ENCODE data around the gene MALAT1.

Gene MALAT1

DNA sequence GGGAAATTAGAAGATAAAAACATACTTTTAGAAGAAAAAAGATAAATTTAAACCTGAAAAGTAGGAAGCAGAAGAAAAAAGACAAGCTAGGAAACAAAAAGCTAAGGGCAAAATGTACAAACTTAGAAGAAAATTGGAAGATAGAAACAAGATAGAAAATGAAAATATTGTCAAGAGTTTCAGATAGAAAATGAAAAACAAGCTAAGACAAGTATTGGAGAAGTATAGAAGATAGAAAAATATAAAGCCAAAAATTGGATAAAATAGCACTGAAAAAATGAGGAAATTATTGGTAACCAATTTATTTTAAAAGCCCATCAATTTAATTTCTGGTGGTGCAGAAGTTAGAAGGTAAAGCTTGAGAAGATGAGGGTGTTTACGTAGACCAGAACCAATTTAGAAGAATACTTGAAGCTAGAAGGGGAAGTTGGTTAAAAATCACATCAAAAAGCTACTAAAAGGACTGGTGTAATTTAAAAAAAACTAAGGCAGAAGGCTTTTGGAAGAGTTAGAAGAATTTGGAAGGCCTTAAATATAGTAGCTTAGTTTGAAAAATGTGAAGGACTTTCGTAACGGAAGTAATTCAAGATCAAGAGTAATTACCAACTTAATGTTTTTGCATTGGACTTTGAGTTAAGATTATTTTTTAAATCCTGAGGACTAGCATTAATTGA lies 1.0 kb downstream of the MALAT1 start:
- TF ChIP-seq, protein P1, sequence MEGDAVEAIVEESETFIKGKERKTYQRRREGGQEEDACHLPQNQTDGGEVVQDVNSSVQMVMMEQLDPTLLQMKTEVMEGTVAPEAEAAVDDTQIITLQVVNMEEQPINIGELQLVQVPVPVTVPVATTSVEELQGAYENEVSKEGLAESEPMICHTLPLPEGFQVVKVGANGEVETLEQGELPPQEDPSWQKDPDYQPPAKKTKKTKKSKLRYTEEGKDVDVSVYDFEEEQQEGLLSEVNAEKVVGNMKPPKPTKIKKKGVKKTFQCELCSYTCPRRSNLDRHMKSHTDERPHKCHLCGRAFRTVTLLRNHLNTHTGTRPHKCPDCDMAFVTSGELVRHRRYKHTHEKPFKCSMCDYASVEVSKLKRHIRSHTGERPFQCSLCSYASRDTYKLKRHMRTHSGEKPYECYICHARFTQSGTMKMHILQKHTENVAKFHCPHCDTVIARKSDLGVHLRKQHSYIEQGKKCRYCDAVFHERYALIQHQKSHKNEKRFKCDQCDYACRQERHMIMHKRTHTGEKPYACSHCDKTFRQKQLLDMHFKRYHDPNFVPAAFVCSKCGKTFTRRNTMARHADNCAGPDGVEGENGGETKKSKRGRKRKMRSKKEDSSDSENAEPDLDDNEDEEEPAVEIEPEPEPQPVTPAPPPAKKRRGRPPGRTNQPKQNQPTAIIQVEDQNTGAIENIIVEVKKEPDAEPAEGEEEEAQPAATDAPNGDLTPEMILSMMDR (IDR thresholded peaks at IDR 0.05; ENCODE audit: poor library complexity, severe bottlenecking) = no peak
- DNase-seq (ENCODE audit: low spot score) (no peak), ATAC-seq (ENCODE audit: low read depth) (no peak)
- H3K36me3 ChIP-seq (ENCODE audit: low read depth) = peaks cover 60% of the 10 kb centered on the region
- peak overlapping the region; percentile 99 for H3K27ac ChIP-seq (ENCODE audit: poor library complexity, severe bottlenecking)
- H3K4me3 ChIP-seq (ENCODE audit: severe bottlenecking) = peak overlapping the region; percentile 70
- H3K4me1 ChIP-seq (ENCODE audit: insufficient read depth, poor library complexity, severe bottlenecking) = peaks cover 16% of the 10 kb centered on the region
- H3K9me3 ChIP-seq (ENCODE audit: severe bottlenecking) = no peaks in the 10 kb centered on the region
- H3K27me3 ChIP-seq (ENCODE audit: insufficient read depth, poor library complexity, severe bottlenecking) = no peaks in the 10 kb centered on the region

DNA sequence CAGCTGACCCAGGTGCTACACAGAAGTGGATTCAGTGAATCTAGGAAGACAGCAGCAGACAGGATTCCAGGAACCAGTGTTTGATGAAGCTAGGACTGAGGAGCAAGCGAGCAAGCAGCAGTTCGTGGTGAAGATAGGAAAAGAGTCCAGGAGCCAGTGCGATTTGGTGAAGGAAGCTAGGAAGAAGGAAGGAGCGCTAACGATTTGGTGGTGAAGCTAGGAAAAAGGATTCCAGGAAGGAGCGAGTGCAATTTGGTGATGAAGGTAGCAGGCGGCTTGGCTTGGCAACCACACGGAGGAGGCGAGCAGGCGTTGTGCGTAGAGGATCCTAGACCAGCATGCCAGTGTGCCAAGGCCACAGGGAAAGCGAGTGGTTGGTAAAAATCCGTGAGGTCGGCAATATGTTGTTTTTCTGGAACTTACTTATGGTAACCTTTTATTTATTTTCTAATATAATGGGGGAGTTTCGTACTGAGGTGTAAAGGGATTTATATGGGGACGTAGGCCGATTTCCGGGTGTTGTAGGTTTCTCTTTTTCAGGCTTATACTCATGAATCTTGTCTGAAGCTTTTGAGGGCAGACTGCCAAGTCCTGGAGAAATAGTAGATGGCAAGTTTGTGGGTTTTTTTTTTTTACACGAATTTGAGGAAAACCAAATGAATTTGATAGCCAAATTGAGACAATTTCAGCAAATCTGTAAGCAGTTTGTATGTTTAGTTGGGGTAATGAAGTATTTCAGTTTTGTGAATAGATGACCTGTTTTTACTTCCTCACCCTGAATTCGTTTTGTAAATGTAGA lies 1.7 kb downstream of the MALAT1 start:
- no peak for DNase-seq (ENCODE audit: low spot score)

DNA sequence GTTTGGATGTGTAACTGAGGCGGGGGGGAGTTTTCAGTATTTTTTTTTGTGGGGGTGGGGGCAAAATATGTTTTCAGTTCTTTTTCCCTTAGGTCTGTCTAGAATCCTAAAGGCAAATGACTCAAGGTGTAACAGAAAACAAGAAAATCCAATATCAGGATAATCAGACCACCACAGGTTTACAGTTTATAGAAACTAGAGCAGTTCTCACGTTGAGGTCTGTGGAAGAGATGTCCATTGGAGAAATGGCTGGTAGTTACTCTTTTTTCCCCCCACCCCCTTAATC lies 2.3 kb downstream of the MALAT1 start:
- no peak for ATAC-seq (ENCODE audit: low read depth)
- no peaks in the 10 kb centered on the region for H3K27me3 ChIP-seq (ENCODE audit: insufficient read depth, poor library complexity, severe bottlenecking)
- DNase-seq (ENCODE audit: low spot score) = no peak
- peaks cover 16% of the 10 kb centered on the region for H3K4me1 ChIP-seq (ENCODE audit: insufficient read depth, poor library complexity, severe bottlenecking)
- peak overlapping the region; percentile 99 for H3K27ac ChIP-seq (ENCODE audit: poor library complexity, severe bottlenecking)
- TF ChIP-seq, protein P1 (IDR thresholded peaks at IDR 0.05; ENCODE audit: poor library complexity, severe bottlenecking) = no peak
- H3K4me3 ChIP-seq (ENCODE audit: severe bottlenecking) = peak overlapping the region; percentile 70
- no peaks in the 10 kb centered on the region for H3K9me3 ChIP-seq (ENCODE audit: severe bottlenecking)
- H3K36me3 ChIP-seq (ENCODE audit: low read depth) = peaks cover 72% of the 10 kb centered on the region

More for the DNA sequence above, 1.7 kb downstream of the MALAT1 start:
- Histone ChIP-seq H3K9me3 (ENCODE audit: severe bottlenecking) (no peaks in the 10 kb centered on the region), H3K27me3 (ENCODE audit: insufficient read depth, poor library complexity, severe bottlenecking) (no peaks in the 10 kb centered on the region), H3K36me3 (ENCODE audit: low read depth) (peaks cover 67% of the 10 kb centered on the region), H3K4me1 (ENCODE audit: insufficient read depth, poor library complexity, severe bottlenecking) (peaks cover 16% of the 10 kb centered on the region), H3K4me3 (ENCODE audit: severe bottlenecking) (peak overlapping the region; percentile 70), H3K27ac (ENCODE audit: poor library complexity, severe bottlenecking) (peak overlapping the region; percentile 99)
- TF ChIP-seq, protein P1 (IDR thresholded peaks at IDR 0.05; ENCODE audit: poor library complexity, severe bottlenecking) = no peak
- no peak for ATAC-seq (ENCODE audit: low read depth)

DNA sequence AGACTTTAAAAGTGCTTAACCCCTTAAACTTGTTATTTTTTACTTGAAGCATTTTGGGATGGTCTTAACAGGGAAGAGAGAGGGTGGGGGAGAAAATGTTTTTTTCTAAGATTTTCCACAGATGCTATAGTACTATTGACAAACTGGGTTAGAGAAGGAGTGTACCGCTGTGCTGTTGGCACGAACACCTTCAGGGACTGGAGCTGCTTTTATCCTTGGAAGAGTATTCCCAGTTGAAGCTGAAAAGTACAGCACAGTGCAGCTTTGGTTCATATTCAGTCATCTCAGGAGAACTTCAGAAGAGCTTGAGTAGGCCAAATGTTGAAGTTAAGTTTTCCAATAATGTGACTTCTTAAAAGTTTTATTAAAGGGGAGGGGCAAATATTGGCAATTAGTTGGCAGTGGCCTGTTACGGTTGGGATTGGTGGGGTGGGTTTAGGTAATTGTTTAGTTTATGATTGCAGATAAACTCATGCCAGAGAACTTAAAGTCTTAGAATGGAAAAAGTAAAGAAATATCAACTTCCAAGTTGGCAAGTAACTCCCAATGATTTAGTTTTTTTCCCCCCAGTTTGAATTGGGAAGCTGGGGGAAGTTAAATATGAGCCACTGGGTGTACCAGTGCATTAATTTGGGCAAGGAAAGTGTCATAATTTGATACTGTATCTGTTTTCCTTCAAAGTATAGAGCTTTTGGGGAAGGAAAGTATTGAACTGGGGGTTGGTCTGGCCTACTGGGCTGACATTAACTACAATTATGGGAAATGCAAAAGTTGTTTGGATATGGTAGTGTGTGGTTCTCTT lies 2.8 kb downstream of the MALAT1 start:
- DNase-seq (ENCODE audit: low spot score) = no peak

More for the DNA sequence above, 2.8 kb downstream of the MALAT1 start:
- Histone ChIP-seq H3K4me3 (ENCODE audit: severe bottlenecking) (peak overlapping the region; percentile 70), H3K27ac (ENCODE audit: poor library complexity, severe bottlenecking) (peak overlapping the region; percentile 99), H3K27me3 (ENCODE audit: insufficient read depth, poor library complexity, severe bottlenecking) (no peaks in the 10 kb centered on the region), H3K36me3 (ENCODE audit: low read depth) (peaks cover 75% of the 10 kb centered on the region), H3K9me3 (ENCODE audit: severe bottlenecking) (no peaks in the 10 kb centered on the region), H3K4me1 (ENCODE audit: insufficient read depth, poor library complexity, severe bottlenecking) (peaks cover 11% of the 10 kb centered on the region)
- TF ChIP-seq, protein P1 (IDR thresholded peaks at IDR 0.05; ENCODE audit: poor library complexity, severe bottlenecking) = no peak
- no peak for ATAC-seq (ENCODE audit: low read depth)
